Iris pigment epithelial cell (primary cell): Measurements from ENCODE around the gene NAB1.
A peak's percentile ranks its signal among the peaks of the same experiment; 100 is the strongest.
"Not testable (repeated sequence)": the region's sequence is repeated elsewhere in the genome, so short reads cannot be mapped to it uniquely, and the experiment has no call there.

ENCODE experiments used
- DNase-seq: peaks from one replicate; pipeline ENCODE4 v3.0.0-alpha.2; 2011; ENCODE audit warnings: low read depth

The NAB1 gene

DNA sequence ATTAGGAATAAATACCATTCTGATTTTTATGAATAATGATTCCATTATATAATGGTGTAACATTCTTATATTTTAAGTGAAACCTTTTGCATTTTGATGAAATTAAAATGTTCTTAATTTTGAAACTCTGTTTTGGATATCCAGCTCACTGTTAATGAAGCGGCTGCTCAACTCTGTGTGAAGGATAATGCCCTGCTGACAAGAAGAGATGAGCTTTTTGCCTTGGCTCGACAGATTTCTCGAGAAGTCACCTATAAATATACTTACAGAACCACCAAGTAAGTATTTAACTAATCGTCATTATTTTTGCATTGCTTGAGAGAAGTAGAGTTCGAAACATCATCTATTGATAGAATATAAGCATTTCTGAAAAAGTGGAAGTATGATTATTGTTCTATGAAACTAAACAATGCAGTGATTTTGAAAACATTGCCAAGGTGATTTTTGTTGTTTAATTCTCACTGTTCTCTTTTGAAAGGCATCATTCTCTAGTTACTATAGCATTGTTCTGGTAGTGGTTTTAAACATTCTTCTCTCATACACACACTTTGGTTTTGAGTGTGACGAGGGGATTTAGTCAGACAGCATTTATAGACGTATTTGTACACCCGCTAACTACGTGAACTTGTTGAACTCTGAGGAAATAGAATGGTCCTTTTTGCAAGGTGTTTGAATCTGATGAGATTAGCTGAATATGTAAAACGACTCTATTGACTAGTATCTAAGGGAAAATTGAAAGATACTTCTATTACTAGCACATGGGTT, 21.5 kb downstream of the NAB1 start:
- DNase-seq, result no peak

- DNase-seq, result no peak
Observed at GRCh38 chr2:190674966-190675650, 26.2 kb downstream of the NAB1 start.

DNA sequence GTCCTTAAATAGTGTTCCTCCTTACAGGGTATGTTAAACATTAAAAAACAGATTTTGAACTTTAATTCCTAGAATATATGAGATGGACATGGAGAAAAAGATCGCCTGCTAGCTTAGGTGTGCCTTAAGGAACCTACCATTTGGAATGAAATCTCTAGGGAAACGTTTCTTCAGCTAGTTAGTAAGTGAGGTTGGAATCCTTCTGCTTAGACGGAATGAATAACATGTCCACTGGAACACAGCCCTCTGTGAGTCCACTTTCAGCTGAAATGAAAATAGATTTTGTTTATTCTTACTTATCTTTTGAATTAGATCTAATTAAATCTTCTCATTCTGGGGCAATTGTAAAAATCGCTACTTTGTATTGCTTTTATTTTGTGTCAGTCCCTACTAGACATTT, 28.4 kb downstream of the NAB1 start:
- peak; percentile 30 for DNase-seq

DNA sequence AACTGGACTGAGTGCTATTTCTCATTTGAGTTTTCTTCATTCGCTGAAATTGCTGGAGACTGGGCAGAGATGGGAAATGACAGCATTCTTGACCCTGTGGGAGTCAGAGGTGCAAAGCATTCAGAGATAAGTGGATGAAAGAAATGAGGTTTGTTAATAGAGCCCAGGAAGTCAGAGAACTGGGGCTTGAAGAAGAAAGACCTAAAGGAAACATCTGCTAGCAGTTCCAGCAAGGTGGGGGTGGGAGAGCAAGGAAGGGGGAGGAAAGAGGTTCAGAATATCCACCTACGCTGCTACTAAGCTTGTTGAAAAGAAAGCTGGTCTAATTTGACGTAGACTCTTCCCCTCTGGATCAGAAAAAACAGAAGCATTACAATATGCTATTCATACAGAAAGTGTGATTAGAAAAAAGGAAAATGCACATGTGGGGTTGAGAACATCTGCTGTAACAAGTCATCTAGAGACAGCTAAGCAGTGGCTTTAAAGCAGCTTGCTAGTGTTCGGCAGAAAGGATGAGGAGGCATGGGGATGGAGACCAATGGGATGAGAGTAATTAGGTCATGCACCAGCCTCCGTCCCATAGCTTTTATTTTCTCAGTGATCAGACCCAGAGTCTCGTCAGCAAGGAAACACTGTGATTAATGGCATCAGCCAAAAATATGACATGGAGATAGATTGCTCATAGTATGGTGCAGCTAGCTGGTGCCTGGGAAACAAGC, 29.7 kb downstream of the NAB1 start:
- peak; percentile 58 for DNase-seq

GRCh38 chr2:190679391-190679790, 30.5 kb downstream of the NAB1 start:
- no peak for DNase-seq

DNA sequence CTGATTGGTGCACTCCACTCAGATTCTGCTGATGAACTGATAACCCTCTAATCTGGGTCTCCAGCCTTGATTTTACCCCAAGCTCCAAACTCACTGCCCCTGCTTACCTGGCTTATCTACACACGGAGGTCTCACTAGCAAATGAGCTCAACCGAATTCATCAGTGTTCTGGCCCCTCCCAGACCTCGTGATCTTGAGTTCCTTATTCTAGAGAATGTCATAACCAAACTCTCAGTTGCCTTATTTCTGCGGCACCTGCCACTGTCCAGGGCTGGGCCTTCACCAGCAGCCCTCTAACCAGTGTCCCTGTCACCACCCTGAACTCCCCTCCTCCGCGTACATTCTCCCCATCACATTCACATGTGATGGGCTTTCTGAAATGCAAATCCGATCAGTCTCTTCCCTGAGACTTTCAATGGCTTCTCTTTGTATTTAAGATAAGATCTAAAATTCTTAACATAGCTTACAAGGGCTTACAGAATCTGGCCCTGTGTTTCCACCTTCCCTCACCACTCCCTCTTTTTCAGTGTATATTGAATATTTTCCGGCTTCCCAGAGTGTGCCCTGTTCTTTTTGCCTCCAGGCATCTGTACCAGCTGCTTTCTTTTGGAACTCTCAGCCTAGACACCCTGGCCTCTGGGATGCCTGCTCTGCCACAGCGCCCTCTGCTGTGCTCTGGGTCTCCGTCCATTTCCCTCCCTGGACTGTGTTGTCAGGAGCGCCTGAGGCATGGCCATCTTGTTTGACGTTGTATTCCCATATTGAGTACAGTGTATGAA, 31.1 kb downstream of the NAB1 start:
- DNase-seq, result peak; percentile 44

DNA sequence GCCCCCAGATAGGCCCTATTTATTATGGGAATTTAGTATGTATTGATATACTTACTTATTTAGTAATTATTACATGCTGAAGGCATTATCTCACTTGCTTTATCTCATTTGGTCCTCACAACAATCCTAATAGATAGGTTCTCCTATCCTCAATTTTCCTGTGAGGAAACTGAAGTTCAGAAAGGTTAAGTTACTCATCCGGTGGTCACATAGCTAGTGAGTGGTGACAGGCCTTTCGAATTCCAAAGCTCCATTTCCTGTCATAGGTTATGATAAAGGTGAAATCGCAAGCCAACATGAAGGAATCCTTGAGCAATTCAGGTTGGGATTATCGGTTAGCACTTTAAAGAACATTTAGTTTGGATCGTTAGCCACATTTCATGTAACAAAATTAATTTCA, 33.3 kb downstream of the NAB1 start:
- DNase-seq, result peak; percentile 57

- DNase-seq, result peak; percentile 70
Observed at GRCh38 chr2:190683802-190684201, 34.9 kb downstream of the NAB1 start.

DNA sequence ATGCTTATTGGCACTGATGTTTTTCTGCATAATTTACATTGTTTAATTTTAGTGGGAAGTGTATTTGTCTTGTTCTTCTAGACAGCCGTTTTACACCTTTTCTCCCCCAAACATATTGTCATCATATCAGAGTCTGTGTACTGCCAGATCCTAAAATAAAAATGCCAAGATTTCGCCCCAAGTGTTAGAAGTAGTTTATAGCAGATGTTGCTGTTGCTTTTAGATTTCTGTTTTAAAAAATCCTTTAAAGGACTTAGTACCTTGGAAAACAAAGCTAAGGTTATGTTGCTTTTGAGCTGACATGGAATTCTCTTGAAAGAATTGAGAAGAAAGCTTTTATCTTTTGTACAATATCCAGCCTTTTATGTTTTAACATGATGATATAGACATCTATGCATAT, 36.0 kb downstream of the NAB1 start:
- DNase-seq, result no peak

DNA sequence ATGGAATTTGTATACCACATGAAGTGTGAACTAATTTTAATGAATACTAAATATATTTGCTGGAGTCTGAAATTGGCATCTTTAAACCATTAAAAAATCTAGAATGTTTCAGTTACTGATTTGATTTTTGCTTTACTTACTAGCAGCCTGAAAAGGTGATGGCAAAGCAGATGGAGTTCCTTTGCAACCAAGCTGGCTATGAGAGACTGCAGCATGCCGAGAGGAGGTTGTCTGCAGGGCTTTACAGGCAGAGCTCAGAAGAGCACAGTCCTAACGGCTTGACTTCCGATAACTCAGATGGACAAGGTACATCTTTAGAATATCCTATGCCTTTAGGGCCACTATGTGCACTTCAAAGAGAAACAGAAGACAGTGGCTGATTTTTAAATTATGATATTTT, 36.5 kb downstream of the NAB1 start:
- DNase-seq, result no peak

- DNase-seq, result no peak
Observed at GRCh38 chr2:190693533-190694232, 44.8 kb downstream of the NAB1 start.

DNA sequence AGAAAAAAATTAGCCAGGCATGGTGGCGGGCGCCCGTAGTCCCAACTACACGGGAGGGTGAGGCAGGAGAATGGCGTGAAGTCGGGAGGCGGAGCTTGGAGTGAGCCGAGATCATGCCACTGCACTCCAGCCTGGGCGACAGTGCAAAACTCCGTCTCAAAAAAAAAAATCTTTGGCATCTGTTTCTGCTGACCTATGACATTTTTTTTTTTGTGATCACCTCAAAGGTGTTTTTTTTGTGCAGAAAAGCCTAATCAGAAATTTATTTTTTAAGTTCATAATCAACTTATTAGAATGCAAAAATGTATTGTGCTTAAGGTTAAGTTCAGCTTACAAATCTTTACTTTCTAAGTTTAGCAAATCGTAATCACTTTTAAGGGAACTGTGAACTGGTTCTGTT, 45.6 kb downstream of the NAB1 start:
- no peak for DNase-seq

- DNase-seq, result no peak
Observed at GRCh38 chr2:190695739-190696138, 46.9 kb downstream of the NAB1 start.

- no peak for DNase-seq
Observed at GRCh38 chr2:190696792-190697398, 48.0 kb downstream of the NAB1 start.

DNA sequence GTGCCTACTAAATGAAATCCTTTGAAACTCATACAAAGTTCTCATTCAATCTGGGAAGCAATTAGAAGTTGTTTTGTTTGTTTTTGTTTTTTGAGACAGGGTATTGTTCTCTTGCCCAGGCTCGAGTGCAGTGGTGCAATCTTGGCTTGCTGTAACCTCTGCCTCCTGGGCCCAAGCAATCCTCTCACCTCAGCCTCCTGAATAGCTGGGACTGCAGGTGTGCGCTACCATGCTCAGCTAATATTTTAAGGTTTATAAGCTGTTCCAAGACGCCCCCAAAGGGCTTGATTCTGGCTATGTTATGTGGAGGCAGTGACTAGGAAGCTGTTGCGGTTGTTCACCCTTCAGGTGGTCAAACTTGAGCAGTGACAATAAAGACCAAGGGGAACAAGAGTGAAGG, 48.5 kb downstream of the NAB1 start:
- no peak for DNase-seq

GRCh38 chr2:190698895-190699294, 50.0 kb downstream of the NAB1 start:
- DNase-seq, result no peak

- no peak for DNase-seq
Observed at GRCh38 chr2:190701586-190701985, 52.7 kb downstream of the NAB1 start.

- DNase-seq, result no peak
Observed at GRCh38 chr2:190705280-190705679, 56.4 kb downstream of the NAB1 start.

DNA sequence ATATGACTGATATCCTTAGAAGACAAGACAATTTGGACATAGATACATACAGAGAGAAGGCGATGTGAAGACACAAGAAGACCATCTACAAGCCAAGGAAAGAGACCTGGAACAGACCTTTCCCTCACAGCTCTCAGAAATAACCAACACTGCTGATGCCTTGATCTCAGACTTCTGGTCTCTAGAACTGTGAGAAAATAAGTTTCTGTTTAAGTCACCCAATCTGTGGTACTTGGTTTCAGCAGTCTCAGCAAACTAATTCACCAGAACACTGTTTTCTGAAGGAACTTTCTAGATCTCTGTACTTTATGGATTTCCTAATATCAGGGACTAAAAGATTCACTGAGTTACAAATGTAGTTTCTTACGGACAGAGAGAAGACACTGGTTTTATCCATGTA, 58.8 kb downstream of the NAB1 start:
- DNase-seq, result no peak

- not testable (repeated sequence) for DNase-seq
Observed at GRCh38 chr2:190708650-190709049, 59.8 kb downstream of the NAB1 start.

- DNase-seq, result no peak
Observed at GRCh38 chr2:190711069-190711468, 62.2 kb downstream of the NAB1 start.
